Vagina (tissue), 2 donors: ENCODE results near the gene SLC1A1. TPM values are rescaled to one million over a fixed set of nuclear protein-coding genes. Genes with fewer than 3 reads are reported as not detected.
A peak's percentile ranks its signal among the peaks of the same experiment; 100 is the strongest.

Experiments
- DNase-seq, 2 donors: peaks; one replicate each; pipeline ENCODE4 v3.0.0-alpha.2; 2017; ENCODE audit errors: extremely low spot score in 2 of 2
- H3K27ac ChIP-seq: fragments of 200-600 bp; sonication (generic); one replicate; pipeline ENCODE4 v1.5.1; 2019
- H3K27me3 ChIP-seq: fragments of 200-600 bp; sonication (generic); one replicate; pipeline ENCODE4 v1.5.1; 2019
- H3K36me3 ChIP-seq, 2 donors: fragments of 200-600 bp; sonication (generic); one replicate each; pipeline ENCODE4 v1.5.1; 2017 to 2019
- H3K4me1 ChIP-seq: fragments of 200-600 bp; sonication (generic); one replicate; pipeline ENCODE4 v1.5.1; 2019
- H3K4me3 ChIP-seq, 2 donors: fragments of 200-600 bp; sonication (generic); 1 replicate in 1 of 2; 2 replicates in 1 of 2; pipeline ENCODE4 v1.5.1; 2016 to 2019
- H3K9me3 ChIP-seq: fragments of 200-600 bp; sonication (generic); one replicate; pipeline ENCODE4 v1.5.1; 2019
- POLR2A ChIP-seq, 2 donors: fragments of 450-650 bp; IDR thresholded peaks; one replicate each; pipeline ENCODE4 v1.6.1; 2017; ENCODE audit warnings: antibody characterized with exemption in 2 of 2, mild to moderate bottlenecking in 2 of 2, moderate library complexity in 2 of 2
- POLR2AphosphoS5 ChIP-seq, 2 donors: sonication (generic); formaldehyde crosslinking; IDR thresholded peaks; one replicate each; pipeline ENCODE4 v1.9.0; 2017; ENCODE audit warnings: antibody characterized with exemption in 2 of 2, mild to moderate bottlenecking in 2 of 2, low read depth in 1 of 2; ENCODE audit not compliant: insufficient read depth in 1 of 2
- intact Hi-C: fragments of 100-400 bp; cut with DNase I; formaldehyde crosslinking; loops from one replicate; pipeline ENCODE4 v1.15.1; 2023
- total RNA-seq: library from RNA; depleted of rRNA; stranded (reverse); fragments of >200 nt; gene quantifications from one replicate; pipeline ENCODE4 v1.2.3, GENCODE V29; 2016
- TF ChIP-seq, protein P1 (sequence below), 3 experiments: fragments of 450-650 bp in 2 of 3; fragments of 200-600 bp in 1 of 3; sonication (generic) in 1 of 3; IDR thresholded peaks; one replicate each; pipeline ENCODE4 v1.5.1; 2017 to 2019; ENCODE audit warnings: antibody characterized with exemption in 3 of 3, mild to moderate bottlenecking in 2 of 3, moderate library complexity in 2 of 3

Gene SLC1A1
- total RNA-seq, 1 donor from 2014 or later = 1.5 TPM

DNA sequence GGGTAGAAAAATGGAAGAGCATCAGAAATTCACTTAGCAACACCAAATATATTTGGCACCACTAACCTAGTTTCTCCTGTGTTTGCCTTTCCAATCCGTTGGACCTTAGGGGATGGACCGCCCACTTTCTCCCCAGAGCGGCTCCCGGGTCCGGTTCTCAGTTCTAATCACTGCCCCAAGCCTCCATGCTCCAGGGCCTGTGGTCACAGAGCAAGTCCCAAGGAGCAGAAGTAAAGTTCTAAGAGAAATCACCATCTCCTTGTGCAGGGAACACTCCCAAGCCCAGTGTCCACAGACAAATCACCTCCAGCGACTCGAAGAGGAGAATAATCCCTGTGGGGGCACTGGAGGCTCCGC is 728 bp upstream of the SLC1A1 start:
- peak overlapping the region; percentile 70 to 82 for H3K4me3 ChIP-seq
- H3K27me3 ChIP-seq = no peaks in the 10 kb centered on the region
- intact Hi-C loops = no loop called here
- H3K27ac ChIP-seq = peak overlapping the region; percentile 68
- TF ChIP-seq, protein P1, sequence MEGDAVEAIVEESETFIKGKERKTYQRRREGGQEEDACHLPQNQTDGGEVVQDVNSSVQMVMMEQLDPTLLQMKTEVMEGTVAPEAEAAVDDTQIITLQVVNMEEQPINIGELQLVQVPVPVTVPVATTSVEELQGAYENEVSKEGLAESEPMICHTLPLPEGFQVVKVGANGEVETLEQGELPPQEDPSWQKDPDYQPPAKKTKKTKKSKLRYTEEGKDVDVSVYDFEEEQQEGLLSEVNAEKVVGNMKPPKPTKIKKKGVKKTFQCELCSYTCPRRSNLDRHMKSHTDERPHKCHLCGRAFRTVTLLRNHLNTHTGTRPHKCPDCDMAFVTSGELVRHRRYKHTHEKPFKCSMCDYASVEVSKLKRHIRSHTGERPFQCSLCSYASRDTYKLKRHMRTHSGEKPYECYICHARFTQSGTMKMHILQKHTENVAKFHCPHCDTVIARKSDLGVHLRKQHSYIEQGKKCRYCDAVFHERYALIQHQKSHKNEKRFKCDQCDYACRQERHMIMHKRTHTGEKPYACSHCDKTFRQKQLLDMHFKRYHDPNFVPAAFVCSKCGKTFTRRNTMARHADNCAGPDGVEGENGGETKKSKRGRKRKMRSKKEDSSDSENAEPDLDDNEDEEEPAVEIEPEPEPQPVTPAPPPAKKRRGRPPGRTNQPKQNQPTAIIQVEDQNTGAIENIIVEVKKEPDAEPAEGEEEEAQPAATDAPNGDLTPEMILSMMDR (IDR thresholded peaks at IDR 0.05) = no peak
- TF ChIP-seq POLR2AphosphoS5 (IDR thresholded peaks at IDR 0.05; ENCODE audit: insufficient read depth in 1 of 2, low read depth in 1 of 2) (no peak), POLR2A (IDR thresholded peaks at IDR 0.05) (no peak)
- H3K36me3 ChIP-seq = no peaks in the 10 kb centered on the region
- peaks cover 24% of the 10 kb centered on the region for H3K4me1 ChIP-seq
- DNase-seq = no peak
- H3K9me3 ChIP-seq = no peaks in the 10 kb centered on the region

DNA sequence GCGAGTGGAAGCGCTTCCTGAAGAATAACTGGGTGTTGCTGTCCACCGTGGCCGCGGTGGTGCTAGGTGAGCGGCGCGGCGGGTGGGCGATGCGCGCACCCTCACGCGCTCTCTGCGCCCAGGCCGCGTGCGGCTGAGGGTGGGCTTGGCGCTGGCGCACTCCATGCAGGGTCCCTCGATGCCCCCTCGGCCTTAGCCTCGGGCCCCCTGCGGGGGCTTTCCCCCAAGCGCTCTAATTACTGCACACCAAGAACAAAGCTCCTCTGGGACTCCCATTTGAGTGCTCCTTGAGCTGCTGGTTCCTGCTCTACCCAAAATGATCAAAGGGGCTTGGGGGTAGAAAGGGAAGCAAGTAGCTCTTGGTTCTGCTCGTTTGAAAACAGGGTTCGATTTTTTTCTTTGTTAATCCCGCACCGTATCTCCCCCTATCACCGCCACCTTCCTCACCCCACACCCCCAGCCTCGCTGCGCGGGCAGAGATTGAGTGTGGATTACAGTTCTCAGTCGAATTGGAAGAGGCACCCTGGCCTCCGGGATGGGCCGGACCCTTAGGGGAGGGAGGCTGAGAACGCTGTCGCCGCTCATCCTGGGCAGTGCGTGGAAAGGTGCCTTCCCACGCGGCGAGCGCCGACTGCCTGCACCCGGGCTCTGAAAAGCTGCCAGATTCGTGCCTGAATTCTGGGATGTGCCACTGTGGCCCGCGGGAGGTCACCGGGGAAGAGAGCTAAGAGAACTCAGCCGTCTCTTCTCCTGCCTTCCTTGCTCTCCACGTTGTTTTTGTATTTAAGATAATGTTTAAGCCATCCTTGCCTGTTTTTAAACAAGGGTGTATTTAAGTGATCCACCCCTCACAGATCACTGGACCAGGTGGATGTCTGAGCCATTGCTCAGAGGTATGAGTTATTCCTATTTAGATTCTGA is 697 bp downstream of the SLC1A1 start:
- no peaks in the 10 kb centered on the region for H3K9me3 ChIP-seq
- no peaks in the 10 kb centered on the region for H3K27me3 ChIP-seq
- H3K27ac ChIP-seq = peak overlapping the region; percentile 68
- H3K36me3 ChIP-seq = no peaks in the 10 kb centered on the region
- intact Hi-C loops = no loop called here
- H3K4me3 ChIP-seq = peak overlapping the region; percentile 70 to 82
- DNase-seq = no peak
- peaks cover 24% of the 10 kb centered on the region for H3K4me1 ChIP-seq
- TF ChIP-seq POLR2AphosphoS5 (IDR thresholded peaks at IDR 0.05; ENCODE audit: insufficient read depth in 1 of 2, low read depth in 1 of 2) (no peak), POLR2A (IDR thresholded peaks at IDR 0.05) (no peak)
- TF ChIP-seq, protein P1 (IDR thresholded peaks at IDR 0.05) = no peak

DNA sequence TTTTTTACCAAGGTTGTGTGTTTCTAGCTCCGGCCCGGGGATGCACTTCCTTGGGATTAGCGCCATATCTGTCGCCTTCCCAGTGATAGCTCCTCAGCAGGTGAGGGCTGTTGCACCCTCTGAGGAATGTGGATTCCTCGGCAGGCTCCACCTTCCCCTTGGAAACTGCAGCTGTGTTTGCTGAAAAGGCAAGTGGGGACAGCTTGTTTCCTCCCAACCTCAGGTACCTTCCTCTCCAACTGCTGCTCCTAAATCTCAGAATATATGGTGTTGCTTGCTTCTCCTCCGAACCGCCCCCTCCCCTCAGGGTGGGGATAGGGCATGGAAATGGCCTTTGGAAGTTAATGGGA is 1.3 kb downstream of the SLC1A1 start:
- DNase-seq = no peak
- Histone ChIP-seq H3K27me3 (no peaks in the 10 kb centered on the region), H3K9me3 (no peaks in the 10 kb centered on the region), H3K4me1 (peaks cover 24% of the 10 kb centered on the region), H3K27ac (no peak overlapping the region), H3K36me3 (no peaks in the 10 kb centered on the region), H3K4me3 (peak overlapping the region; percentile 70 to 82)
- intact Hi-C loops = no loop called here
- TF ChIP-seq POLR2AphosphoS5 (IDR thresholded peaks at IDR 0.05; ENCODE audit: insufficient read depth in 1 of 2, low read depth in 1 of 2) = no peak
- TF ChIP-seq POLR2A (IDR thresholded peaks at IDR 0.05) = no peak
- TF ChIP-seq, protein P1 (IDR thresholded peaks at IDR 0.05) = no peak

DNA sequence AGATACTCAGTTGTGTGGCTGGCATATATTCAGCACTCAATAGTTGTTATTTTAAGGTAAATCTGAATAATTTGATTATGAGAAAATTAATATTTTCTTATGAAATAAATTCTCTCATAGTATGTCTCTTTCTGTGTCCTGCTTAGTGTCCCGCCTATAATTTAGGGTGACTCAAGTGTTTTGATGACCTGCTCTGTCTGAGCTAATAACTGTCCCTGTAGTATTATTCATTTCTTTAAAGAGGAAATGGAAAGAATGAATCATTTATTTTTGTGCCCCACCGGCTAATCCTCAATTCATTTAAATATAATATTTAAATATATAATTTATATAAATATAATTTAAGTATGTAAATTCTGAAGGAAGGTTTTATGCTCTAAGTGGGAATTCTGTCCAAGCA is 4.1 kb downstream of the SLC1A1 start:
- Histone ChIP-seq H3K4me1 (peaks cover 21% of the 10 kb centered on the region), H3K27ac (no peak overlapping the region), H3K9me3 (no peaks in the 10 kb centered on the region), H3K27me3 (no peaks in the 10 kb centered on the region), H3K36me3 (no peaks in the 10 kb centered on the region), H3K4me3 (no peak overlapping the region)
- intact Hi-C loops = no loop called here
- DNase-seq = no peak
- no peak for TF ChIP-seq POLR2A (IDR thresholded peaks at IDR 0.05)
- TF ChIP-seq POLR2AphosphoS5 (IDR thresholded peaks at IDR 0.05; ENCODE audit: insufficient read depth in 1 of 2, low read depth in 1 of 2) = no peak
- TF ChIP-seq, protein P1 (IDR thresholded peaks at IDR 0.05) = no peak

DNA sequence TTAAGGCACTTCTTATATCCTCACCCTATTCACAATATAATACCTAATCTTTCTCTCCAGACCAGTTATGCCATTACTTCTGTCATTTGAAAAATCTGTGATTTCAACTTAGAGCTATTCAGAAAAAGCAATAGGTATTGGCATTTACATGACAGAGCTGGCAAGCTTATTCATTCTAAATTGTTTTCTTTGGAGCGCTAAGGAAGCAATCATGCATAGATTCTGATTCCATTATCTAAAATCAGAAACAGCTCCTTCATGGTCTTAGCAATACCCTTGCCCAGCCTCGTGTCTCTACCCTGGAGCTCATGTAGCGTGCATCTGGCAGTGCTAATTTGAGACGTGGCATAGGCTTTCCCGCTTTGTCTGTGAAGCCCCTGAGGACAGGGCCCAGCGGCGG is 4.5 kb downstream of the SLC1A1 start:
- Histone ChIP-seq H3K9me3 (no peaks in the 10 kb centered on the region), H3K27me3 (no peaks in the 10 kb centered on the region), H3K27ac (no peak overlapping the region), H3K36me3 (no peaks in the 10 kb centered on the region), H3K4me3 (no peak overlapping the region), H3K4me1 (peaks cover 16% of the 10 kb centered on the region)
- DNase-seq = no peak
- TF ChIP-seq POLR2AphosphoS5 (IDR thresholded peaks at IDR 0.05; ENCODE audit: insufficient read depth in 1 of 2, low read depth in 1 of 2) (no peak), POLR2A (IDR thresholded peaks at IDR 0.05) (no peak)
- TF ChIP-seq, protein P1 (IDR thresholded peaks at IDR 0.05) = no peak
- intact Hi-C loops = no loop called here
